Measurements from ENCODE around the gene TSPAN7.

DNA sequence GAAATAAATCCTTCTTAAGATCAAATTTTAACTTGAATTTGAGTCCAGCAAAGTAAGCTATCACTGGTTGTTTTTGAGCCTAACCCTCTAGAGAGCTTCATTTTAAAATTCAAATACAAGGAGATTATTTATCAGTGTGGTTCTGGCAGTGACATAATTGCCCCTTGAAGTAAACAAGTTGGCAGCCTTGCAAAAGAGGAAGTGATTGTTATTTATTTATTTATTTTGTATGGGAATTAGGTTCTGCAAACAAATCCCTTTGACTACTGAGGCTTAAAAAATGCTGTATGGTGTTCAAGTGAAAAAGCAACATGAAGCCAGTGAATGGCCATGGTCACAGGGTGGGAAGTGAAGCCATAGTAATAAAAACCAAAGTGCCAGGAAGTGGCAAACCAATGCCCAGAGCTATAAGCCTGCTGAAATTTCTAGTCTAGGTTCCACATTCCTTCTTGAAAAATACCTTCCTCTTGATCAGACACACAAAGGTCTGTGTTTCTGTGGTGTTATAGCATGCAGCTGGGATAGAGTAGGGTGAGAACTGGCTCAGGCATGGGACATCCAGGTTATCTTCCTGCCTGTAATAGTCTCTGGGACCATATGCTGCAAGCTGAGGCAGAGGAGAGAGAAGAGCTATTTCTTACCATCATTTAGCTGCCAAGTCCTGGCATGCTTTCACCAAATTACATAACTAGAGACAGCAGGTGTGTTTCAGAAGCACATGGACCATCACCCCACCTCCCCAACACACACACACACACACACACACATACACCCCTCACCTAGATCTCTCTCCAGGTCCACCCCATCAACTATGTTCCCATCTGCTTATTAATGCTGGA lies 47.1 kb upstream of the TSPAN7 start:
- TF ChIP-seq, protein P1, sequence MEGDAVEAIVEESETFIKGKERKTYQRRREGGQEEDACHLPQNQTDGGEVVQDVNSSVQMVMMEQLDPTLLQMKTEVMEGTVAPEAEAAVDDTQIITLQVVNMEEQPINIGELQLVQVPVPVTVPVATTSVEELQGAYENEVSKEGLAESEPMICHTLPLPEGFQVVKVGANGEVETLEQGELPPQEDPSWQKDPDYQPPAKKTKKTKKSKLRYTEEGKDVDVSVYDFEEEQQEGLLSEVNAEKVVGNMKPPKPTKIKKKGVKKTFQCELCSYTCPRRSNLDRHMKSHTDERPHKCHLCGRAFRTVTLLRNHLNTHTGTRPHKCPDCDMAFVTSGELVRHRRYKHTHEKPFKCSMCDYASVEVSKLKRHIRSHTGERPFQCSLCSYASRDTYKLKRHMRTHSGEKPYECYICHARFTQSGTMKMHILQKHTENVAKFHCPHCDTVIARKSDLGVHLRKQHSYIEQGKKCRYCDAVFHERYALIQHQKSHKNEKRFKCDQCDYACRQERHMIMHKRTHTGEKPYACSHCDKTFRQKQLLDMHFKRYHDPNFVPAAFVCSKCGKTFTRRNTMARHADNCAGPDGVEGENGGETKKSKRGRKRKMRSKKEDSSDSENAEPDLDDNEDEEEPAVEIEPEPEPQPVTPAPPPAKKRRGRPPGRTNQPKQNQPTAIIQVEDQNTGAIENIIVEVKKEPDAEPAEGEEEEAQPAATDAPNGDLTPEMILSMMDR (conservative IDR thresholded peaks at IDR 0.05 in 1 of 2, IDR thresholded peaks at IDR 0.05 in 1 of 2; ENCODE audit: low read depth in 1 of 2, low read length in 2 of 2), result no peak
- no peak for TF ChIP-seq EZH2 (IDR thresholded peaks at IDR 0.05; ENCODE audit: low read length, missing control alignments)
